Measurements from ENCODE around the gene NTN3.
A peak's percentile ranks its signal among the peaks of the same experiment; 100 is the strongest.

NTN3 gene

DNA sequence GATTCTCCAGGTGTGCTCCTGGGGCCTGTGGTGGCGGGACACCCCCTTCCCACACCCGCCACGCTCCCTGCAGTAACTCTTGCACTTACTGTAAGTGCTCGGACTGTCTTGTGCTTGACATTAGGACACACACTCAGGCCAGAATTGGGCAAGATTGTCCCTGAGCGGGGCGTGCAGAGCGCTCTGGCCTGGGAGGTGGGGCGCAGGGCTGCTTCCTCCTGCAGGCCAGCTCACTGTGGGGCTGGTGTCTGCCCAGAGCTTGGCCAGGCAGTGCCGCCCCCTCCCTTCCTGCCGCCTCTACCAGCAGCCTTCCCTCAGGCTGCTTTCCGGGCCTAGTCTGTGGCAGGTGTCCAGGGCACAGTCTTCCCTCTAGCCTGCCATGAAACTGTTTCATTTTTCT lies 36.6 kb downstream of the NTN3 start:
- DNase-seq (ENCODE audit: insufficient read length, low spot score), result no peak
- TF ChIP-seq POLR2A (IDR thresholded peaks at IDR 0.05; ENCODE audit: low read depth, low read length), result no peak
- FAIRE-seq, result no peak

DNA sequence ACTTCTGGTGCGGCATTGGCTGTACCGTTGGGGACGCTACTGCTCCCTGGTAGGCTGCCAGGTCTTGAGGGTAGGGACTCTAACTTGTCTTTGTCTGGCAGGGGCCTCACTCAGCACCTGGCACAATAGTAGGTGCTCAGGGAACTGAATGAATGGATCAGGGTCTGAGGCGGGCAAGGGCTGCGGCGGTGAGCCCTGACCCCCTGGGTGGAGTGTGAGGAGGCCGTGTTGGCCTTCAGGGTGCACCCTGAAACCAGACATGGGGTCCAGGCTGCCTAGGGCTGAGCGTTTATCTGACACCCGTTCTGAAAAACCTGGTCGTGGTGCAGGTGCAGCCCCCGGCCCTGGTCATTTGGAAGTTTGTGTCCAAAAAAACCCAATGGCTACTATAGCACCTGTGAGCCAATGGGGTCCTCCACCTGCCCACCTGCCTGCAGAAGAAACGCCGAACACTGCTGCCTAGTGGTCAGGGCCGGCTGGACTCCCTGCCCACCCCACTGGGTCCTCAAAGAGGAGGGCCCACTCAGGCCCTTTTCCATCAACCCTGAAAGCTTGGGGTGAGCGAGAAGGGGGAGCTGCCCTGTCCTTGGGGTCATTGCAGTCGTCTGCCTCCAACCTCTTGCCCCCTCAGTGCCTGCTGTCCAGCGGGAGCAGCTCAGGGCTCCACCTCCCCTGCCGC lies 37.8 kb downstream of the NTN3 start:
- no peak for TF ChIP-seq POLR2A (IDR thresholded peaks at IDR 0.05; ENCODE audit: low read depth, low read length)
- FAIRE-seq, result no peak
- DNase-seq (ENCODE audit: insufficient read length, low spot score), result no peak

- no peak for DNase-seq (ENCODE audit: insufficient read length, low spot score)
- no peak for FAIRE-seq
Measured at GRCh38 chr16:2511128-2511800, 40.2 kb downstream of the NTN3 start.

DNA sequence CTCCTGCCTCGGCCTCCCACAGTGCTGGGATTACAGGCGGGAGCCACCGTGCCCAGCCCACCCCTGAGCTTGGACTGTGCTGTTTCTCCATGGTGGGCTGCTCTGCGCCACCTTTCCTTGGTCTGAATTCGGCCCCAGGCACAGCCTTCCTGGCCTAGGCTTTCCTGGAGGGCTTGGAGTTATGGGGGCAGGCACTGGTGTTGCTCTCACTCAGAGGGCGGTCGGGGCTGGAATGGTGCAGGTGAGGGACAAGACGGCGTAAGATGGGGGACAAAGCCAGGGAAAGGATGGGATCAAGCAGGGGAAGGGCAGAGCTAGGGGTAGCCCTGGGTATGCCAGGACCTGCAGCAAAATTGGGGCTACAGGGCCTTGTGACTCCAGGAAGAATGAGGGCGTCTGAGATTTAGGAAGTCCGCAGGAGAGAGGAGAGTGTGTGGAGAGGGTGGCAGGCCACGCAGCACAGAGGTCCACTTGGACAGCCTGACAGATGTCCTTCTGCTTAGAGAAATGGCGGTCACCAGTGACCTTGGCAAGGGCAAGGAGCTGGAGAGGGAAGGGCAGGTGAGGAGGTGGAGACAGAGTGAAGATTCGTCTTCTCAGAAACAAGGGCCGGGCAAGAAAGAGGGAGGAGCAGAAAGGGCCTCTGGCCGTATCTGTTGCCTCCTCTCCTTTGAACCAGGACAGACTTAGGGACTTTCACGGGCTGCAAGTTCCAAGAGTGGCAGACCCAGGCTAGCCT lies 41.1 kb downstream of the NTN3 start:
- TF ChIP-seq POLR2A (IDR thresholded peaks at IDR 0.05; ENCODE audit: low read depth, low read length), result no peak
- no peak for DNase-seq (ENCODE audit: insufficient read length, low spot score)
- FAIRE-seq, result no peak

More at GRCh38 chr16:2511128-2511800, 40.2 kb downstream of the NTN3 start:
- TF ChIP-seq POLR2A (IDR thresholded peaks at IDR 0.05; ENCODE audit: low read depth, low read length), result no peak

DNA sequence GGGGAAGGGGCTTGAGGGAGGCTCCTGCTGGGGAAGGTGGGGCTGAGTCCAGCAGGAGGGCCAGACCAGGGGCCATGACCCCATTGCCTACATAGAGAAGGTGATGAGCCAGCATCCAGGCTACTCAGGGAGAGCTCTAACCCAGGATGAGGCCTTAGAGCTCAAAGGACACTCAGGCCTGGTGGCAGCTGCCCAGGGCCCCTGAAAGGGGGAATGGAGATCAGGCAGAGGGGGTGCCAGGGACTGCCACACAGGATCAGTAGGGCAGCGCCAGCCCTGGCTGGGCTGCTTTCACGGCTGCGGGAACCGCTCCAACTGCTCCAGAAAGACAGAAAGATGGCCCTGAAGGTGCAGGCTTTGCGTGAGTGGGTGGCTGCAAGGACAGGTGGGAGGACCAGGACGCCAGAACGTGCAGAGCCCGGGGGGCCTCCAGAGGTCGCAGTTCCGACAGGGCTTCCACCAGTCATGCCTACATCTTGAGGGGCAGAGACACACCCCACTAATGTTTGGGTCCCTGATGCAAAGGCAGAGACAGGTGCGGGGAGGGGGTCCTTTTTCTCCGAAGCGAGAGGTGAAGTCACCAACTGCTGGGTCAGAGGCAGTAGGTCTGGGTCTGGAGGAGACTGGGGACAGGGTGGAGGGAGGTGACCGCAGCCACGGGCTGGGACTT lies 41.8 kb downstream of the NTN3 start:
- TF ChIP-seq POLR2A (IDR thresholded peaks at IDR 0.05; ENCODE audit: low read depth, low read length), result no peak
- no peak for FAIRE-seq
- DNase-seq (ENCODE audit: insufficient read length, low spot score), result no peak

DNA sequence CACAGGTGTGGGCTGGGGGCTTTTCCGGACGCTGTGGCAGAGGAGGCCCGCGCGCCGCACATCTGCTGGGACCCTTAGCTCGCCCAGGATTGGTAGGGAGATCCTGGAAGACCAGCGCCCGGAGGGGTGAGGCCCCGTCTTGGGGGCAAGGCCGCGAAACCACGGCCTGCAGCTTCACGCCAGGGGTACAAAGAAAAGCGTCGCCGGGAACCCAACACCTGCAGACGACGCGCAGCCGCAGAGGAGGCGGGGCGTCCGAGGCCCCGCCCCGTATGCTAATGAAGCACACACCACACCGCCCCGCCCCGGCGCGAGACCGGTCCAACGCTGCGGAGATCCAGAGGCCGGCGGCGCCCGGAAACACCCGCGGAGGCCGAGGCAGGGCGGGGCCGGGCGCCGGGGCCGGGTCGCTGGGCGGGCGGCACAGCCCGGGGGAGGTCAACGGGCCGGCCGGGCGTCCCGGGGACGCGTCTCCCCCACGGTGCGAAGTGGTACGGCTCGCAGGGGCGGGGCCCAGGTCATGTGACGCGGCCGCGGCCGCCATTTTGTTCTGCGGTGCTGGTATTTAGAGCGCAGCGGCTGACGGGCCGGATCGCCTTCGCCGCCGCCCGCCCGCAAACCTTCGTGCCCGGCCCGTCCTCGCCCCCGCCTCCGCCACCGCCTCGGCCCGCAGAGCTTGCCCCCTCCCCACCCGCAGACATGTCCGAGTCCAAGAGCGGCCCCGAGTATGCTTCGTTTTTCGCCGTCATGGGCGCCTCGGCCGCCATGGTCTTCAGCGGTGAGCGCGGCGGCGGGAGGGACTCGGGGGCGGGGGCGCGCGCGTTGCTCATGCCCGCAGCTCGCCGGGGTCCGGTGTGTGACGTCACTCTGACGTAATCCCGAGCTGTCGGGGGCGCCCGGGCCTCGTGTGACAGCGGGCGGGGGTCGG lies 42.6 kb downstream of the NTN3 start, which contains the start of gene ATP6V0C:
Gene ATP6V0C (plus strand): TSS at position 548 of the 928 bp plus-strand sequence. CDS start 152 bp downstream, at position 700.
- peak; percentile 90 for DNase-seq (ENCODE audit: insufficient read length, low spot score)
- peak; percentile 88 for TF ChIP-seq POLR2A (IDR thresholded peaks at IDR 0.05; ENCODE audit: low read depth, low read length)
- FAIRE-seq, result no peak

DNA sequence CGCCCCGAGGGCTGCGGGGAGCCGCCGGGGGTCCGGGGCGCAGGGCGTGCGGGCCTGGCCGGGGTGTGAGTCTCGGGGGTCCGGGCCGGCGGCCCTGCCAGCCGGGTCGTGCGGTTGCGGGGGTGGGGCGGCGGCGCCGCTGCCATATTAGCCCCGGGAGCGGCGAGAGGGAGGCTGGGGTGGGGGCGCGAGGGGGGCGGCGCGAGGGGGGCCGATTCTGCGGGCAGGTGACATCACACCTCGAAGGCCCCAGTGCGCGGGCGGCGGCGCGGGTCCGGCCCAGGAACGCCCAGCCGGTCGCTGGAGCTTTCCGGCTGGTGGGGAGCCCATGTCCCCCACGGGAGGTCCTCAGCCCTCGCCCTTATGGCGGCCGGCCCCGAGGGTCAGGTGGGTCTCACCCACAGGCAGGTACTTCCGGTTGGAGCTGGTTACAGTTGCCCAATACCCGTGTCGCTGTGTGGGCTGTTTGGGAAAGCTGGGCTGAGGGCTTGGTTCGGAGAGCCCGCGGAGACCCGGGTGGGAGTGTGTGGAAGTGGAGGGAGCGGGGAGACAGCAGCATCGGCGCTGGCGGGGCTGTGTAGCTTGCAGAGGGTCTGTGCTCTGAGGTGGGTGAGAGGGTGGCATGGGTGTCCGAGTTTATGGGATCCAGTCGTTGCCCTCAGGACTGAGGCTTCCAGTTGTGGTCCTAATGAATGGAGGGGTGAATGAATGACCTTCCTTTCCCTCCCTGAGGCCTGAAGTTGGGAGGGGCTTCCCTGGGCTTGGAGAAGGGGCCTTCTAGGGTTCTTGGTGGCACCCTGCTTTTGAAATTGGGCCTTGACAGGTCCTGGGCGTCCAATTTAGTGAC lies 43.5 kb downstream of the NTN3 start:
- no peak for FAIRE-seq
- TF ChIP-seq POLR2A (IDR thresholded peaks at IDR 0.05; ENCODE audit: low read depth, low read length), result no peak
- DNase-seq (ENCODE audit: insufficient read length, low spot score), result no peak

DNA sequence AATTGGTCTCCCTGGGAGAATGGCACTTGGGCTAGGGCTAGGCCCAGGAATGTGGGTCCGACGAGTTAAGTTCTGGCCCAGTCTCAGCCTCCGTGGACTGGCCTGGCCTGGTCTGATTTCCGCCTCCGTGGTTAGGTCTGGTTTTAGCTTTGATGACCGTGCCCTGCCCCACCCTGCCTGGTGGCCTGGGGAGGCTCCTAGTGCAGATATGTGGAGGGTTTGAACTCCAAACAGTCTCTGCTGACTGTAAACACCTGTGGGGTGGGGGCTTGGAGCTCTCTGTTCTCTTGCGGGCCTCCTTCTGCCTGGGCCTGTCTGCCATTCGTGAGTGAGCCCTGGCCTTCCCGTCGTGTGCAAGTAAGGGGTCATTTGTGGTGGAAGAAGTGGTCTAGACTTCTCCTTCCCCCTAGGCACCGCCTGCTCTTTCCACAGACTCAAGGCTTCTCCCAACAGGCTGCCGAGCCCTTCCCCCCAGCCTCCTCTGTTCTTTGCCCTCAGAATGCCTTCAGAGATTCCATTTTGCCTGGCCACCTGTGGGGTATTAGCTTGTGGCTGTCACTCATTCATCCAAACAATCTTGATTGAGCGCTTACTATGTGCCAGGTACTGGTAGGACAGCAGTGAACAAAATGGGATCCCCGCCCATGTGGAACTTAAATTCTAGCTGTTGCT lies 44.2 kb downstream of the NTN3 start:
- no peak for TF ChIP-seq POLR2A (IDR thresholded peaks at IDR 0.05; ENCODE audit: low read depth, low read length)
- FAIRE-seq, result no peak
- DNase-seq (ENCODE audit: insufficient read length, low spot score), result no peak

DNA sequence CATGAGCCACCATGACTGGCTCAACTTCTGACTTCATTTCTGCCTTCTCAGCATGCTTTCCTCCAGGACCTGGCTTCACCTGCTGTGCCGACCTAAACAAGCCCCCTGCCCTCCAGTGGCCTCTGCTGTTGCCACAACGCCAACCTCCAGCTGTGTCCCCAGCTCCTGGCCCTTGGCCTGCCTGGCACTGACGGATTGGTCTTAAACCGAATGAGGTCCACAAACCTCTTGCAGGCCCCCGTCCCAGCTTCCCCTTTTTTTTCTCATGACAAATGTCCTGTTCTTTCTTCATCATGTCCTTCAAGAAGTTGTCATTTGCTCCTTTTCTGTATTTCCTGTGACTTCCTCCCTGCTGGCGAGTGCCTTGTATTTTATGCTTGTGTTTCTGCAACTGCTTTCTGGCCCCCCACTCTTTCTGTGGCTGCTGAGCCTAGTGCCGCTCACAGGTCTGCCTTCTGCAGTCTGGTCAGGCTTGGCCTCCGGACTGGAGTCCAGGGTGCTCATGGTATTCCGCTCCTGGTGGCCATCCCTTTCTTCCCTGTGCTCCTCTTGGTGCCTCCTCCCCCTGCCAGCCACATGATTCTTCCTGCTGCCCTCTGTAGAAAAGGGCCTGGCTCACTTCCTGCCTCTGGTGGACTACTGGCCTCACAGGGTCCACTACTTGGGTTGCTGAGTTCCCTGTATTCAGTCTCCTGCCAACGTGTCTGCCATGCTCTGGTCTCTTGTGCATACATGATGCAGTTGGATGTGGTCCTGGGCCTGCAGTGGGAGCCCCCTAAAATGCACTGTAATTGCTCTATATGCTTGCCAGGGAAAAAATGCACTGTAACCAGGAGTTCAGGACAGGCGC lies 45.5 kb downstream of the NTN3 start:
- no peak for TF ChIP-seq POLR2A (IDR thresholded peaks at IDR 0.05; ENCODE audit: low read depth, low read length)
- FAIRE-seq (no peak), DNase-seq (ENCODE audit: insufficient read length, low spot score) (no peak)

- FAIRE-seq, result no peak
- DNase-seq (ENCODE audit: insufficient read length, low spot score), result no peak
- no peak for TF ChIP-seq POLR2A (IDR thresholded peaks at IDR 0.05; ENCODE audit: low read depth, low read length)
Measured at GRCh38 chr16:2517954-2518605, 47.0 kb downstream of the NTN3 start.
